GM19035 (cell line): ENCODE measurements around the gene ZNF616.
"Not testable (repeated sequence)": the region's sequence is repeated elsewhere in the genome, so short reads cannot be mapped to it uniquely, and the experiment has no call there.

Experiments used
- ATAC-seq: cut with Tn5 transposase; IDR thresholded peaks from one replicate; pipeline ENCODE4 v1.9.1; 2021; ENCODE audit not compliant: unreplicated experiment

Gene ZNF616

DNA sequence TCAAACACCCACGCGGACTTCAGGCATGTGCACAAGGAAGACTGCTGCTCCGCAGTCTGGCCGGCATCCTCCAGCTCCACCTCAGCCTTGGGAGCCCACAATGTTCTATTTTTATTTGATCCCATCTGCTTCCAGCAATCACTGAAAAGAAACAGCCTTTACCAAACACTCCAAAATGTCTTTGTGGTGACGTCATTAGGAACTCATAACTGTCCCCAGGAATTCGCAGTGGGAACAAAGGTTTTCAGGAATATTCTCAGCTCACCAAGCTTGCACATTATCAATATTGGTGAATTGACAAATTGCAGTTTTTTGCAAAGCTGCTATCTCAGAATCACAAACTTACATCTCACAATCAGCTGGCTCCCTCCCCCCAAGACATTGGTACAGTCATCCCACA lies 29.0 kb downstream of the ZNF616 start:
- no peak for ATAC-seq

DNA sequence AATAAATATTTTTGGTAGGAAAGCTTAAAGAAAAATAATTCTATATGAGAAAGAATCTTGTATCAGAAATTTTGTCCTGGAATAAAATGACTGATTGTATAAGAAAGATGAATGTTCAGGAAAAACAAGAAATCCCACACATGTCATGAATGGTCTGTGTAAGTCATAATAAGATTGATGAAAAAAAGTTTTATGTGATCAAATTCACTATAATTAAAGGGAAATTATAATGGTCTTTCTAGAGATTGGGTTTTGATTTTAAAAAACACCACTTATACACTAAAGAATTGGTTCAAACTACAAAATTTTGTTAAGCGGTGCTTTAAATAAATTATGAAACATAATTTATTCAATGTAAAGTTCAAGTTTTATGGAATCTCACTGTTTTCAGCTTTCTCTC lies 37.0 kb downstream of the ZNF616 start:
- no peak for ATAC-seq

- no peak for ATAC-seq
Measured at GRCh38 chr19:52101866-52102562, 37.7 kb downstream of the ZNF616 start.

DNA sequence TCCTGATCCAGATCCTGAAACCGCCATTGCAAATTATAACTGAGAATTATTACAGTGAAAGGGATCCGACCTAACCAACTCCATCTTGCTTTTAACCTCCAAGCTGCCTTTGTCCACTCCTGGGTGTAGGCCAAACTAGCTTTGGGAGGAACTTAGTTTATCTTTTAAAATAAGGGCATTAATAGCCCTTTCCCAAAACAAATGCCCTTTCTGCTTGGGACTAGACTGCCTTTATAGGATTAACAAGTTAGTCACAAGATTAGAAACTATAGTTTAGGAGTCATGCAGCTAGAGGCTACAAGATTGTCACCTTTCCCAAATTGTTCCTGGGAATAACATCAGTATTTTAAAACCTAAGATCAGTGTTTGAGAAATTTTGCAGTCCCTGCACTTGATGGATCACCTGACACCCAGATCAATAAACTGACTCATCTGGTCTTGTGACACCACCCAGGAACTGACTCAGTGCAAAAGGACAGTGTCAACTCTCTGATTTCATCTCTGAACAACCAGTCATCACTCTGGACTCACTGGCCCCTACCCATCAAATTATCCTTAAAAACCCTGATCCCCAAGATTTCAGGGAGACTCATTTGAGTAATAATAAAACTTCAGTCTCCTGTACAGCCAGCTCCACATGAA lies 40.1 kb downstream of the ZNF616 start:
- ATAC-seq = no peak

DNA sequence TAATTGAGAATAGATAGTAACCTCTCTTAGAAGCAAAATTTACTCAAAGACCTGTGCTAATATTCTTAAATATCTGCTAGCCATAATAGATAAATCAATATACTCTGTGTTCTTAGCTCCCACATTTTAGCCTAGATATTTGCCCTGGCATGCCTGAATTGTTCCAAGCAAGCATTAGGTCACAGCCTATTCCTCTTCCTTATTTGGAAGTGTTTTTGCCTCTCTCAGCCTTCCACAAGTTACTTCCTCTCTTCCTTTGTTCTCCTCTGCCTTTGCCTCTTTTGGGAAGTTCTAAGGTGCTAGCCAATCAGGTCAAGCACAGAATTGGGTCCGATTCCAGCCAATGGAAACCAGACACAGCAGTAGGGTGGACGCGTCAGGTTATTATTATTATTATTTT lies 43.3 kb downstream of the ZNF616 start:
- not testable (repeated sequence) for ATAC-seq

GRCh38 chr19:52095172-52096014 lies 44.3 kb downstream of the ZNF616 start, which contains the start of gene ZNF841:
ZNF841 (minus strand) TSS chr19:52095765; CDS start chr19:52084801, 10,964 bp downstream.
- ATAC-seq = peak; percentile 71

- ATAC-seq = no peak
Measured at GRCh38 chr19:52094526-52095130, 45.1 kb downstream of the ZNF616 start.

DNA sequence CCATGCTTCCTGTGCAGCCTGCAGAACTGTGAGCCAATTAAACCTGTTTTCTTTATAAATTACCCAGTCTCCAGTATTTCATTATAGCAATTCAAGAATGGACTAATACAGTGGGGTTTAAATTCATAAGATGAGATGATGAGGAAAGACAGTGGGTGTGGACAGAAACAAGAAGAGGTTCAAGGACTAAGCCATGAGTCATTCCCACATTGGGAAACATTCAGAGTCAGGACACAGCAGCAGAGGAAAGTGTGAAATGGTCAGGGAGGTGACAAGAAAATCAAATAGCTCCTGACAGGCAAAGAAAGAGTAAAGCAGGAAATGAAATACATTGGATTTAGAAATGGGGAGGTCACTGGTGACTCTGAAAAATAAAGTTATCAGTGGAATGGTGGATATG lies 53.3 kb downstream of the ZNF616 start:
- no peak for ATAC-seq

DNA sequence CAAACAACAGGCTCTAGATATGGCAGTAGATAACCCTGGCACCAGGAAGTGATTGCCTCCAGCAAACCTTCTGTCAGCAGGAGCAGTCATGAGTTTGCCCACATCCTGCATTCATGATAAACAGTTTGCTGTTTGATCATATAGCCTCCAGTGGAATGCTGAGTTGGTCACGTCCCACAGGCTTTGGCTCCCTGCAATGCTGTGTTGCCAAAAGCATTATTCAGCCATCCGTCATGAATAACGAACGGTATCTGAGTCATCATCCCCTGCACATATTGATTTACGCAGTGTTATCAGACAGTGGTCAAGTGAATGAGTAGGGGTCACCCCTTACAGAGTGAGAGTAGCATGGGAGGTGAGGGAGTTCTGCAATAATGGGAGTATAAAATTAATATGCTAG lies 69.2 kb downstream of the ZNF616 start:
- no peak for ATAC-seq

DNA sequence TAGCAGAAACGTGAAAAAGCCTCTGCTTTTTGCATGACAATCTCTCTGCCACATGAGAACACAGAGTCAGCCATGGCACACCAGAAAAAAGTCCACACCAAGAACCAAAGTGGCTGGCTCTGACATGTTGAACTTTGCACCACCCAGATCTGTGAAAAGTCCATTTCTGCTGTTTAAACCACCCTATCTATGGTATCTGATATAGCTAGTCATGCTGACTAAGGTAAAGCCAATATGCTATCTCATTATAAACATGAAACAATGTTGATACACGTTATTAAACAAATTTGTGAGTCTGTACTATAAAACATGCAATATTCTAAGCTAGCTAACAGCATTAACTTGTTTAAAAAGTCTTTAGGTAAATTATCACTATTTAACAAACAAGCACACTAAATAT lies 70.1 kb downstream of the ZNF616 start:
- ATAC-seq = no peak

GRCh38 chr19:52066258-52066863 lies 73.4 kb downstream of the ZNF616 start:
- ATAC-seq = no peak

- no peak for ATAC-seq
Measured at GRCh38 chr19:52065399-52065798, 74.3 kb downstream of the ZNF616 start.
